ENCODE results near the gene TMEM145.
A peak's percentile ranks its signal among the peaks of the same experiment; 100 is the strongest.

TMEM145 gene

GRCh38 chr19:42274065-42274682 is 38.9 kb upstream of the TMEM145 start:
- Histone ChIP-seq H3K27ac (no peak overlapping the region), H3K4me3 (no peak overlapping the region)
- TF ChIP-seq, protein P1, sequence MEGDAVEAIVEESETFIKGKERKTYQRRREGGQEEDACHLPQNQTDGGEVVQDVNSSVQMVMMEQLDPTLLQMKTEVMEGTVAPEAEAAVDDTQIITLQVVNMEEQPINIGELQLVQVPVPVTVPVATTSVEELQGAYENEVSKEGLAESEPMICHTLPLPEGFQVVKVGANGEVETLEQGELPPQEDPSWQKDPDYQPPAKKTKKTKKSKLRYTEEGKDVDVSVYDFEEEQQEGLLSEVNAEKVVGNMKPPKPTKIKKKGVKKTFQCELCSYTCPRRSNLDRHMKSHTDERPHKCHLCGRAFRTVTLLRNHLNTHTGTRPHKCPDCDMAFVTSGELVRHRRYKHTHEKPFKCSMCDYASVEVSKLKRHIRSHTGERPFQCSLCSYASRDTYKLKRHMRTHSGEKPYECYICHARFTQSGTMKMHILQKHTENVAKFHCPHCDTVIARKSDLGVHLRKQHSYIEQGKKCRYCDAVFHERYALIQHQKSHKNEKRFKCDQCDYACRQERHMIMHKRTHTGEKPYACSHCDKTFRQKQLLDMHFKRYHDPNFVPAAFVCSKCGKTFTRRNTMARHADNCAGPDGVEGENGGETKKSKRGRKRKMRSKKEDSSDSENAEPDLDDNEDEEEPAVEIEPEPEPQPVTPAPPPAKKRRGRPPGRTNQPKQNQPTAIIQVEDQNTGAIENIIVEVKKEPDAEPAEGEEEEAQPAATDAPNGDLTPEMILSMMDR (IDR thresholded peaks at IDR 0.05) = no peak
- DNase-seq (ENCODE audit: low spot score) = peak; percentile 69

DNA sequence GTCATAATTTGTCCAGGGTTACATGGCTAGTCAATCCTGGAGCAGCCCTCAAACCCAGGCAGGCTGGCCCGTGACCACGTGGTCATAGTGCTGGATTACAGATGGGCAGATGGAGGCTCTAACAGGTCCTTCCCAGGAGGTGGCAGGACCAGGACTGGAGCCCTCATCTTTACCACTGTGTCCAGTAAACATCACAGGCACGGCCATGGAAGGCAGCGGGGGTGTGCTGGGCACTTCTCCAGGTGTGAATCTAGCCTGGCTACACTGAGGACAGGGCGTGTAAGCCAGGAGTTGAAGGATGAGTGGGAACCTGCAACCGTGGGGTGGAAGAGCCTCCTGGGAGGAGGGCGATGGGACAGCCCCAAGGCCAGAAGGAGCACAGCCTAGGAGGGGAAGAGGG is 38.0 kb upstream of the TMEM145 start:
- Histone ChIP-seq H3K27ac (peak overlapping the region in 1 of 2 donors; percentile 26), H3K4me3 (no peak overlapping the region)
- DNase-seq (ENCODE audit: low spot score) = peak; percentile 63
- TF ChIP-seq, protein P1 (IDR thresholded peaks at IDR 0.05) = no peak

GRCh38 chr19:42275517-42275916 is 37.6 kb upstream of the TMEM145 start:
- H3K4me3 ChIP-seq = no peak overlapping the region
- no peak for DNase-seq (ENCODE audit: low spot score)
- peak overlapping the region in 1 of 2 donors; percentile 26 for H3K27ac ChIP-seq
- TF ChIP-seq, protein P1 (IDR thresholded peaks at IDR 0.05) = no peak

DNA sequence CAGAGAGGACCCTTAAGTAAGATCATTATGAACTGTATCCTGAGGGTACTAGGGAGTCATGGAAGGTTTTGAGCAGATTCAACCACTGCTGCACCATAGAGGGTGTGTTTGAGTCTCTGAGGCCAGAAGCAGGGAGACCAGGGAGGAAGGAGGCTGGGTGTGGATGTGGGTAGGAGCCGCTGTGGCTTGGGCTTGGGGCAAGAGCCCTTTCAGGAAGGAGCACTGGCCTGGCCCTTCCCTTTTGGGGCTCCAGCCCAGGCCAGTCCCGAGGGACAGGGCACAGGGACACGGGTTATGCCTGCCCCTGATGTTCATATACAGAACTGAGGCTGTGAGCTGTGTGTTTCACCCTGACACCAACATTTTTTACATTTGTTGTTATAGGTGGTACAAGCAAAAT is 36.8 kb upstream of the TMEM145 start:
- peak overlapping the region; percentile 98 to 100 for H3K27ac ChIP-seq
- no peak for DNase-seq (ENCODE audit: low spot score)
- TF ChIP-seq, protein P1 (IDR thresholded peaks at IDR 0.05) = no peak
- no peak overlapping the region for H3K4me3 ChIP-seq

- TF ChIP-seq, protein P1 (IDR thresholded peaks at IDR 0.05) = no peak
- DNase-seq (ENCODE audit: low spot score) = no peak
- Histone ChIP-seq H3K27ac (peak overlapping the region; percentile 98 to 100), H3K4me3 (no peak overlapping the region)
Measured at GRCh38 chr19:42276821-42277220, 36.3 kb upstream of the TMEM145 start.

DNA sequence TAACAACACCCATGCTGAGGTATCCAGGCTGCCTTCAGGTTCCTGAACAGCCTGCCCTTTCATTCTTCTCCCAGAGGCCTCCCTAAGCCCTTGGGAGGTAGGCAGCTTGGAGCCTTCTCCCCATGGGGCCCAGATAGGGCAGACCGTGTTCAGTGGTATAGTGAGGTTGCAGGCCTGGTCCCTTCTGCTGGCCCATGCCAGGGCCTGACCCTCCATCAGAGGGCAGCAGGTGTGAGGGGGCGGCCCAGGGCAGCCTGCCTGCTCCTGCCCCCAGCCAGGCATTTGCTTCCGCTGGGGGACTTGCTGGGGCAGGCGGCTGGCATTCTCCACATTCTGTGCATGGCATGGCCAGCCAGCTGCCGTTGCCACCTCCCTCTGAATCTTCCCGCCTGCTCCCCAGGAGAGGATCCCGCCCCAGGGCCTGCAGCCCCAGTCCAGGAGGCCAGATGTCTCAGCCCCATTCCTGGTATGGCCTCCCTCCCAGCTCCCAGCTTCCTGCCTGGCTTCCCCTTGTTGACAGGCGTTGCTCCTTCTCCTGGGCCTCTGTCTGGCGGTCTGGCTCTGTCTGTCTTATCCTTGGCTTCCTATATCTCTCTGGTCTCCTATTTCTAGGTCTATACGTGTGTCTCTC is 35.2 kb upstream of the TMEM145 start:
- TF ChIP-seq, protein P1 (IDR thresholded peaks at IDR 0.05) = no peak
- H3K4me3 ChIP-seq = peak overlapping the region; percentile 11
- peak; percentile 70 for DNase-seq (ENCODE audit: low spot score)
- H3K27ac ChIP-seq = peak overlapping the region; percentile 98 to 100
